Measurements from ENCODE around the gene NISCH.

The NISCH gene

GRCh38 chr3:52447512-52448355, 7.7 kb upstream of the NISCH start:
- DNase-seq (ENCODE audit: low spot score), result no peak

DNA sequence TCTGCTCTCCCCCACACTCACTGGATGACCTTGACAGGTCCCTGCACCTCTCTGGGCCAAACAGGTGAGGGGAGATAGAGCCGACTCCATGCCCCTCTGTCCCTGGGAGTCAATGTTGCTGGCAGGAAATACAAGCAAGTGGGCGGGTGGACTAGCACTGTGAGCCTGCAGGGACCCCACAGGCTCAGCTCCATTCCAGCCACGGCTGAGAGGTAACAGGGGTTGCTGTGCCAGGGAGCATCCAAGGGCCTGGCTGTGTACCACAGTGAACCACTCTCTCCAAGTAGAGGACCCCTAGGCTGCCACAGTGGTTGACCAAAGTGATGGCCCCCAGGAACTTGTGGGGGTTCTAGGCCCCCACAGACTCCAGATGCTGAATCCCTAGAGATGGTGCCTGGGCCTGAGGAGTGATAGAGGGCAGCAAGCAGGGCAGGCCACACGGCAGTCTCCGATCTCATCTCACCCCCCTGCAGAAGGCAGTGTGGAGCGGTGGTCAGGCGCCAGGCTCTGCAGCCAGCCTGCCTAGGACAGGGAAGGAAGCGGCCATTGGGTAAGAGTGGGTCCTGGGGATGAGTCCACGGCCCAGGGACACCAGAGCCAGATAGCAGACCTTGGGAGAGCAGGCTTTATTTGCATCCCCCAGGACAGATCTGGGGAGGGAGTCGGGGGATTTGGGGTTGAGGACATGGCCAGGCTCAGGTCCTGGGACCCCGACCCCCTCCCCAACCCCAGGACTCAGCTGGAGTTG, 4.7 kb upstream of the NISCH start:
- DNase-seq (ENCODE audit: low spot score), result no peak

GRCh38 chr3:52451237-52452083, 3.9 kb upstream of the NISCH start:
- DNase-seq (ENCODE audit: low spot score), result no peak

- DNase-seq (ENCODE audit: low spot score), result no peak
Observed at GRCh38 chr3:52452126-52452525, 3.3 kb upstream of the NISCH start.

DNA sequence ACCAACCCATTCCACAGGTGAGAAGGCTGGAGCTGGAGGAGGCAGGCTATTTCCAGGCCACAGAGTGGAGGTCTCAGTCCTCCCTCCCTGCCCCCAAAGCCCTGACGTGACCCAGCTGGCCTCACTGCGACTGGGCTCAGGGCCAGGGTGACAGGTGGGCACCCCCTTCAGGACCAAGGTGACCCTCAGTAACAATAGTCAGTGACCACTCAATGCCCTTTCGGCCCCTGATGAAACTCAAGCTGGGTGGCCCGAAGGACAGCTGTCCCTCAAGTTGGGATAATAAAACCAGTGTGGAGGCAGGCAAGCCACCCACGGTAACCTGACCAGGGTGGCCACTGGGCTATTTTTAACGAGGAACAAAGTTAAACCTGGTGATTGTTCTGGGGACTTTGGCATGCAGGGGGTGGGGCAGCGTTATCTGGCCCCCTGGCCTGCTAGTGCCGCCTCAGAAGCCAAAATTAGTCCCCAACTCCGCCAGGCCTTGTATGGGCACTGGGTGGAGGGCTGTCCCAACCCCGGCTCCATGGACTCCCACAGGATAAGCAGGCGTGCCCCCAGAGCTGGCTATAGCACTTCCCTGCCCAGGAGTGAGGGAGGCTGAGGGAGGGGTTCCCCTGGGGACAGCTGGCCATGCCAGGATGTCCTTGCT, 2.7 kb upstream of the NISCH start:
- no peak for DNase-seq (ENCODE audit: low spot score)

GRCh38 chr3:52453496-52454249, 1.7 kb upstream of the NISCH start, which contains the start of gene TNNC1:
Gene TNNC1, minus strand, starts transcription at chr3:52454041. Its CDS starts 26 bp downstream, at chr3:52454015.
- DNase-seq (ENCODE audit: low spot score), result no peak

DNA sequence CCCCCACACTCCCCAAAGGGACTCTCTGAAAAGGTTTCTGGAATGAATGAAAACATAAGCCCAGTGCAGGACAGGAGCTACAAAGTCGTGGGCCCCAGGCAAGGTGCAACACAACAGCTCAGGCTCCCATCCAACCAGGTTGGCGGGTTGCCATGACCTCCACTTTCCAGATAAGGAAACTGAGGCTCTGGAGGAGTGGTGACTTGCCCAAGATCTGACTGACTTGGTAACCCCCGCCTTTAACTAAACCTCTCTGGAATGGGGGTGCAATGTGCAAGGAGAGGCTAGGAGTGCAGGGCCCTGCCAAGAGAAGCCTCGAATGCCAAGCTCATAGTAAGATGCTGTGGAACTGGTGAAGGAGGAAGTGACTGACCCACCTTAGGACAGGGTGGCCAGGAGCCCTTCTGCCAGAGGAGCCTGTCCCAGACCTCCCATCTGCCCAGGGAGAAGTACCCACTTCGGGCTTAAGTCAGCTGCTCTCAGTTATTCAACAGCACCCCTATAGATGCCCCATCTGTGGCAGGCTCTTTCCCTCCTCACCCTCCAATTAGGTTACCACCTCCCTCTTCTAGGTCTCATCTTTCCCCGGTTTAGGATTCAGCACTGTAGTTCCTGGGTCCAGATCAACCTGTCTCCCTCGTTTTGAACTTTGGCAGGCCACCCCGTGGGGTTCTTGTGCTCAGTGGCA, 1.0 kb upstream of the NISCH start:
- DNase-seq (ENCODE audit: low spot score), result no peak

- DNase-seq (ENCODE audit: low spot score), result peak; percentile 8
Observed at GRCh38 chr3:52454938-52455282, 494 bp upstream of the NISCH start.

DNA sequence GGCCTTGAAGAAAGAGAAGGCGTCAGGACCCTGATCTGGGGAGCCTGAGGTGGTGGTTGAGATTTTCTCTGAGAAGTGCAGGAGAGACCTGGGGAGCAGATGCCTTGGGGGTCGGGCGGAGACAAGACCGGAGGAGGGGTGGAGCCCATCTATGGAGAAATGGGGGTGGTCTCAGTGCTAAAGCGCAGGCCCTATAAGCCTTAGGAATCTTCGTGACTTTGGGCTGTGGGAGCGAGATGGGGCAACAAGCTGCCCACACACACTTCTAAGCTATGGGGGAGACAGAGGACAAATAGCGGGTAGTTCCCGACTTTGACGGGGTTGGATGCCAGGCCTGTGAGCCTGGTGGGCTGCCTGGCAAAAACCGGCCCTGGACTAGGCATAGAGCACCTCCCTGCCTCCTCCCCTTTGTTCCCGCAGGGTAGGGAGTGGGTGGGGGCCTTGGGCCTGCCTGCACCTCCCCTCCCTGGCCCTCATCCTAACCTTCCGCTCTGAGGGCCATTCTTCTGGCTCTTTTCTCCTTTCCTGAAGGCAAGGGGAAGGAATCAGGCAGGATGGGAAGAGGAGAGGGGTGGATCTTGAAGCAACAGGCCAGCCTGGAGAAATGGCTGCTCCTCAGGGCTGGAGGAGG, 880 bp downstream of the NISCH start:
- DNase-seq (ENCODE audit: low spot score), result peak; percentile 62

- no peak for DNase-seq (ENCODE audit: low spot score)
Observed at GRCh38 chr3:52456800-52457183, 1.4 kb downstream of the NISCH start.

- no peak for DNase-seq (ENCODE audit: low spot score)
Observed at GRCh38 chr3:52458031-52458760, 2.8 kb downstream of the NISCH start.

DNA sequence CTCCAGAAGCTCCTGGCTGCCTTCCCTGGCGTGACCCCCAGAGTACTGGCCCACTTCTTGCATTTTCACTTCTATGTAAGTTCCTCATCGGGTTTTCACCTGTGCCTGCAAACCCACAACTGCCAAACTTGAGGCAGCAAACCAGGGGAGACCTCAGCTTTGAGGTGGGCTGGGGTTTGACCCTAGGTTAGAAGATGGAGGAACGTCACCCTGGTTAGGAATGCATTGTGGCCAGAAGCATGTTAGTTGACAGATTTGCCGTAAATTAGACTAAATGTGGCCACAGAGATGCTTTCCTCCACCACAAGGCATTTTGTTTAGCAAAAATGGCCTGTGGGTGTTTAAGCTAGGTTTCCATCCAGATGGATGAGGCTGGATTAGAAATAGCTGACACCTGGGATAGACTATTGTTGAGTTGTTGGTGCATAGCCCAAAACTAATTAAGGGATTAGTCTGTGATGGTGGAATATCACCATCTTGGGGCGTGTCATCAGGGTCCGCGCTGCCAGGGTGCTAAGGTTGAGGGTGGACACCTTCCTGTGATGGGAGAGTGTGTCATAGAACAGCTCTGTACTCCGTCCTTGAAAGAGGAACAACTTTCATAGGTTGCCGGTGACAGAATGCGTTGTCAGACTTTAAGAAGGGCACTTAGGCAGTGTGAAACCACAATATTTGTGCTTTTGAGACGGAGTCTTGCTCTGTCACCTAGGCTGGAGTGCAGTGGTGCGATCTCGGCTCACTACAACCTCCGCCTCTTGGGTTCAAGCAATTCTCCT, 3.6 kb downstream of the NISCH start:
- no peak for DNase-seq (ENCODE audit: low spot score)

GRCh38 chr3:52461874-52462273, 6.5 kb downstream of the NISCH start:
- DNase-seq (ENCODE audit: low spot score), result no peak

DNA sequence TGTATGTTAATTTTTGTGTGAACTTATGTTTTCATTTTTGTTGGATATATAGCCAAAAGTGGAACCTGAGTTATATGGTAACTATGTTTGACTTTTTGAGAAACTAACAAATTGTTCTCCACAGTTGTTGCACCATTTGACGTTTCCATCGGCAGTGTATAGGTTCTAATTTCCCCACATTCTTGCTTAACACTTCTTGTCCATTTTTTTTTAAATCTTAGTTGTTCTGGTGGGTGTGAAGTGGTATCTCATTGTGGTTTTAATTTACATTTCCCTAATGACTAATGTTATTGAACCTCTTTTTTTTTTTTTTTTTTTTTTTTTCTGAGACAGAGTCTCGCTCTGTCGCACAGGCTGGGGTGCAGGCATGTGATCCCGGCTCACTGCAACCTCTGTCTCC, 8.0 kb downstream of the NISCH start:
- no peak for DNase-seq (ENCODE audit: low spot score)

DNA sequence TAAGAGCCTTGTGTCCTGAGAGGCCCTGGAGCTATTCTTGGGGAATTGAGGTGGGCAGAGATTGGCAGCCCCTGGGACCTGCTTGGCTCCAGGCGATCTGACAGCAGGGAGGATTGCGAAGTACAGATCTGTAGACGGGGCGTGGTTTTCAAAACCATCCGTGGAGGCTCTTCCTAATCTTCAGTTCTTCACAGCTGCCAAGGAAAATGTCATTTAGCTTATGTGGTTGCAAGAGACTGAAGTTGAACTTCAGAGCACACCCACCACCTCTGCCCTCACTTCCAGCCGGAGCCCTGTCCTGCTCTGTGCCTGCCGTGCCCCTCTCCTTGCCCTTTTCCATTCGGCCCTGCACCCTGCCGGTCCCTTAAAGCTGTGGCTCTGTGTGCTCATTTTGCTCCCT, 12.9 kb downstream of the NISCH start:
- DNase-seq (ENCODE audit: low spot score), result no peak

- no peak for DNase-seq (ENCODE audit: low spot score)
Observed at GRCh38 chr3:52469001-52469400, 13.6 kb downstream of the NISCH start.

GRCh38 chr3:52470920-52471319, 15.5 kb downstream of the NISCH start:
- no peak for DNase-seq (ENCODE audit: low spot score)

DNA sequence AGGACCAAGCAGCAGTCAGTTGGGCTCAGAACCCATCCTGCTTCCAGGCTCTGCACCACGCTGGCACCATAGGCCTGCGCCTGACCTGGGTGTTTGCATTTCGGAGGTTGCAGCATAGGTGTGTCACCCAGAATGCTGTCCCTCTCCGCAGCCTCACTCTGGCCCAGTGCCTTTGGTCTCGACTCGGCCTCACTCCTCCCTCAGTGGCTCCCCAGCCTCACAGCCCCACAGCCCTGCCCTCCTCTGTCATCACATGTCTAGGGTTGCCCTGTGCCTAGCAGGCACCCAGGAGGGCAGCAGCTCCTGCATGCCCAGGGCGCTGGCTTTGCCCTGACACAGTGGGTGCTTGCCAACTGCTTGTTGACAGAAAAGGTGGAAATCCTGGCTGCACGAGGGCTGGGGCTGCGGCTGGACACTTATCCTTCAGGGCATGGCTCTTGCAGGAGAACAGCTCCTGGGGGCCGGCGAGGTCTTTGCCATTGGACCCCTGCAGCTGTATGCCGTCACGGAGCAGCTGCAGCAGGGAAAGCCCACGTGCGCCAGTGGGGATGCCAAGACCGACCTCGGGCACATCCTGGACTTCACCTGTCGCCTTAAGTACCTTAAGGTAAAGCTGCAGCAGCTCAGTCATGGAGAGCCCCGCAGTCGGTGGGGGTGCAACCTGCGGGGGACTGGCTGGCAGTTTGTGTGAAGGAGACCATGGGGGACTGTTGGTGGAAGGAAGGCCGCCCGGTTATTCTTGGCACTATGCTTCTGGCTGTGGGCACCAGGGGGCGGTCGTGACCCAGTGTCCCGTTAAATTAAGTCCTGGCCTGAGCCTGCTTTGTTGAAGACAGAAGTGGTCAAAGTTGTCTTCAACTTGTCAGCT, 16.2 kb downstream of the NISCH start:
- DNase-seq (ENCODE audit: low spot score), result peak; percentile 32
